ENCODE measurements around the gene PPP1R27. TPM values are rescaled to one million over a fixed set of nuclear protein-coding genes. Genes with fewer than 3 reads are reported as not detected.

Gene PPP1R27
- total RNA-seq, 1 donor from 2014 or later = not detected

GRCh38 chr17:81807839-81808238 is 27.0 kb downstream of the PPP1R27 start:
- TF ChIP-seq POLR2AphosphoS5 (IDR thresholded peaks at IDR 0.05; ENCODE audit: insufficient read depth in 1 of 2, low read depth in 1 of 2) (no peak), CTCF (IDR thresholded peaks at IDR 0.05) (no peak), POLR2A (IDR thresholded peaks at IDR 0.05) (no peak)
- intact Hi-C loops (cut with DNase I) = no loop called here
- Histone ChIP-seq H3K27me3 (peaks cover 20% of the 10 kb centered on the region), H3K36me3 (no peaks in the 10 kb centered on the region), H3K4me3 (no peak overlapping the region), H3K4me1 (peaks cover 6% of the 10 kb centered on the region), H3K9me3 (no peaks in the 10 kb centered on the region), H3K27ac (no peak overlapping the region)
- no peak for DNase-seq (ENCODE audit: extremely low spot score in 2 of 2)

- Histone ChIP-seq H3K27me3 (peaks cover 20% of the 10 kb centered on the region), H3K9me3 (no peaks in the 10 kb centered on the region), H3K27ac (no peak overlapping the region), H3K4me3 (no peak overlapping the region), H3K4me1 (peaks cover 6% of the 10 kb centered on the region), H3K36me3 (no peaks in the 10 kb centered on the region)
- TF ChIP-seq POLR2AphosphoS5 (IDR thresholded peaks at IDR 0.05; ENCODE audit: insufficient read depth in 1 of 2, low read depth in 1 of 2) (no peak), CTCF (IDR thresholded peaks at IDR 0.05) (no peak), POLR2A (IDR thresholded peaks at IDR 0.05) (no peak)
- no peak for DNase-seq (ENCODE audit: extremely low spot score in 2 of 2)
- intact Hi-C loops (cut with DNase I) = no loop called here
Observed at GRCh38 chr17:81807210-81807719, 27.6 kb downstream of the PPP1R27 start.

- peaks cover 6% of the 10 kb centered on the region for H3K4me1 ChIP-seq
- H3K4me3 ChIP-seq = no peak overlapping the region
- no peak overlapping the region for H3K27ac ChIP-seq
- H3K36me3 ChIP-seq = no peaks in the 10 kb centered on the region
- TF ChIP-seq POLR2AphosphoS5 (IDR thresholded peaks at IDR 0.05; ENCODE audit: insufficient read depth in 1 of 2, low read depth in 1 of 2) (no peak), CTCF (IDR thresholded peaks at IDR 0.05) (no peak), POLR2A (IDR thresholded peaks at IDR 0.05) (no peak)
- no peak for DNase-seq (ENCODE audit: extremely low spot score in 2 of 2)
- peaks cover 20% of the 10 kb centered on the region for H3K27me3 ChIP-seq
- no peaks in the 10 kb centered on the region for H3K9me3 ChIP-seq
- intact Hi-C loops (cut with DNase I) = no loop called here
Observed at GRCh38 chr17:81806461-81807209, 28.2 kb downstream of the PPP1R27 start.

- H3K4me3 ChIP-seq = no peak overlapping the region
- intact Hi-C loops (cut with DNase I) = no loop called here
- peaks cover 20% of the 10 kb centered on the region for H3K27me3 ChIP-seq
- TF ChIP-seq CTCF (IDR thresholded peaks at IDR 0.05) (no peak), POLR2AphosphoS5 (IDR thresholded peaks at IDR 0.05; ENCODE audit: insufficient read depth in 1 of 2, low read depth in 1 of 2) (no peak), POLR2A (IDR thresholded peaks at IDR 0.05) (no peak)
- no peak overlapping the region for H3K27ac ChIP-seq
- H3K9me3 ChIP-seq = no peaks in the 10 kb centered on the region
- no peak for DNase-seq (ENCODE audit: extremely low spot score in 2 of 2)
- peaks cover 6% of the 10 kb centered on the region for H3K4me1 ChIP-seq
- no peaks in the 10 kb centered on the region for H3K36me3 ChIP-seq
Observed at GRCh38 chr17:81805707-81806460, 29.0 kb downstream of the PPP1R27 start.

Data from vagina (tissue), 2 donors.